WTC11 (cell line): Measurements from ENCODE around the gene SDC4.

ENCODE experiments used
- ESRRA ChIP-seq: sonication (generic); formaldehyde crosslinking; IDR thresholded peaks from 2 replicates; pipeline ENCODE4 v1.8.1; 2022; ENCODE audit warnings: mild to moderate bottlenecking, missing genetic modification reagents, borderline replicate concordance
- OVOL2 ChIP-seq: fragments of 250-450 bp; sonication (Bioruptor Pico); IDR thresholded peaks from 2 replicates; pipeline ENCODE4 v1.9.0; 2021; ENCODE audit warnings: mild to moderate bottlenecking, borderline replicate concordance
- SP1 ChIP-seq: sonication (generic); formaldehyde crosslinking; conservative IDR thresholded peaks from 2 replicates; pipeline ENCODE4 v1.8.1; 2022; ENCODE audit warnings: missing genetic modification reagents
- TP53 ChIP-seq: sonication (generic); formaldehyde crosslinking; IDR thresholded peaks from 2 replicates; pipeline ENCODE4 v1.8.1; 2023; ENCODE audit warnings: mild to moderate bottlenecking, missing genetic modification reagents
- ZNF423 ChIP-seq: fragments of 250-450 bp; sonication (Bioruptor Pico); IDR thresholded peaks from 2 replicates; pipeline ENCODE4 v2.1.2; 2022; ENCODE audit warnings: mild to moderate bottlenecking, moderate library complexity
- TF ChIP-seq, protein P1 (sequence below): fragments of 200-600 bp; IDR thresholded peaks from 2 replicates; pipeline ENCODE4 v1.8.0; 2022; ENCODE audit warnings: antibody characterized with exemption
- TF ChIP-seq, protein P2 (sequence below): sonication (generic); formaldehyde crosslinking; IDR thresholded peaks from 2 replicates; pipeline ENCODE4 v1.8.1; 2023; ENCODE audit warnings: mild to moderate bottlenecking, missing genetic modification reagents, moderate library complexity
- TF ChIP-seq, protein P3 (sequence below): sonication (generic); formaldehyde crosslinking; IDR thresholded peaks from 2 replicates; pipeline ENCODE4 v1.8.1; 2023; ENCODE audit warnings: mild to moderate bottlenecking, moderate library complexity, missing genetic modification reagents
- TF ChIP-seq, protein P4 (sequence below): sonication (generic); formaldehyde crosslinking; IDR thresholded peaks from 2 replicates; pipeline ENCODE4 v1.8.0; 2022; ENCODE audit warnings: mild to moderate bottlenecking, missing genetic modification reagents
- TF ChIP-seq, protein P5 (sequence below): sonication (generic); formaldehyde crosslinking; IDR thresholded peaks from 2 replicates; pipeline ENCODE4 v1.8.1; 2022; ENCODE audit warnings: low read depth, mild to moderate bottlenecking, moderate library complexity, missing genetic modification reagents, borderline replicate concordance

DNA sequence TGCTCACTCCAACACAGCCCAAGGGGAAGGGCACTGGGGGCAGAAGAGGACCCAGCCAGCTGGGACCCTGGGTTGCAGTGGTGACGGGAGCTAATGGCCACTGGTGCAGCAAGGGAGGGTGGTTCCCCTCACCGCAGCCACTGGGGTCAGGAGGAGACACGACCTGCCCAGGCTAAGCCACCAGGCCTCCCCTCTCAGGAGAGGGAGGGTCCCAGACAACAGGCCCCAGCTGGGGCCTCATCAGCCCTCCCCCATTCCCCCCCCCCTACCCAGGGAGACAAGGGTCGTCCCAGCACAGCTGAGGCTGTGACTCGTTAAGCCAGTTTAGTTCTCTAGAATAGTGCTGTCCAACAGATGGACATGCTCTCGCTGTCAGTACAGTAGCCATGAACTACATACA is 22.9 kb downstream of the SDC4 start:
- TF ChIP-seq, protein P1, sequence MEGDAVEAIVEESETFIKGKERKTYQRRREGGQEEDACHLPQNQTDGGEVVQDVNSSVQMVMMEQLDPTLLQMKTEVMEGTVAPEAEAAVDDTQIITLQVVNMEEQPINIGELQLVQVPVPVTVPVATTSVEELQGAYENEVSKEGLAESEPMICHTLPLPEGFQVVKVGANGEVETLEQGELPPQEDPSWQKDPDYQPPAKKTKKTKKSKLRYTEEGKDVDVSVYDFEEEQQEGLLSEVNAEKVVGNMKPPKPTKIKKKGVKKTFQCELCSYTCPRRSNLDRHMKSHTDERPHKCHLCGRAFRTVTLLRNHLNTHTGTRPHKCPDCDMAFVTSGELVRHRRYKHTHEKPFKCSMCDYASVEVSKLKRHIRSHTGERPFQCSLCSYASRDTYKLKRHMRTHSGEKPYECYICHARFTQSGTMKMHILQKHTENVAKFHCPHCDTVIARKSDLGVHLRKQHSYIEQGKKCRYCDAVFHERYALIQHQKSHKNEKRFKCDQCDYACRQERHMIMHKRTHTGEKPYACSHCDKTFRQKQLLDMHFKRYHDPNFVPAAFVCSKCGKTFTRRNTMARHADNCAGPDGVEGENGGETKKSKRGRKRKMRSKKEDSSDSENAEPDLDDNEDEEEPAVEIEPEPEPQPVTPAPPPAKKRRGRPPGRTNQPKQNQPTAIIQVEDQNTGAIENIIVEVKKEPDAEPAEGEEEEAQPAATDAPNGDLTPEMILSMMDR, result no peak
- TF ChIP-seq ESRRA (CRISPR knock-in tag) (no peak), ZNF423 (CRISPR knock-in tag) (no peak), SP1 (no peak), TP53 (CRISPR knock-in tag) (no peak), OVOL2 (CRISPR knock-in tag) (no peak)
- TF ChIP-seq, protein P2, sequence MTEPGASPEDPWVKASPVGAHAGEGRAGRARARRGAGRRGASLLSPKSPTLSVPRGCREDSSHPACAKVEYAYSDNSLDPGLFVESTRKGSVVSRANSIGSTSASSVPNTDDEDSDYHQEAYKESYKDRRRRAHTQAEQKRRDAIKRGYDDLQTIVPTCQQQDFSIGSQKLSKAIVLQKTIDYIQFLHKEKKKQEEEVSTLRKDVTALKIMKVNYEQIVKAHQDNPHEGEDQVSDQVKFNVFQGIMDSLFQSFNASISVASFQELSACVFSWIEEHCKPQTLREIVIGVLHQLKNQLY (CRISPR knock-in tag), result no peak
- TF ChIP-seq, protein P3, sequence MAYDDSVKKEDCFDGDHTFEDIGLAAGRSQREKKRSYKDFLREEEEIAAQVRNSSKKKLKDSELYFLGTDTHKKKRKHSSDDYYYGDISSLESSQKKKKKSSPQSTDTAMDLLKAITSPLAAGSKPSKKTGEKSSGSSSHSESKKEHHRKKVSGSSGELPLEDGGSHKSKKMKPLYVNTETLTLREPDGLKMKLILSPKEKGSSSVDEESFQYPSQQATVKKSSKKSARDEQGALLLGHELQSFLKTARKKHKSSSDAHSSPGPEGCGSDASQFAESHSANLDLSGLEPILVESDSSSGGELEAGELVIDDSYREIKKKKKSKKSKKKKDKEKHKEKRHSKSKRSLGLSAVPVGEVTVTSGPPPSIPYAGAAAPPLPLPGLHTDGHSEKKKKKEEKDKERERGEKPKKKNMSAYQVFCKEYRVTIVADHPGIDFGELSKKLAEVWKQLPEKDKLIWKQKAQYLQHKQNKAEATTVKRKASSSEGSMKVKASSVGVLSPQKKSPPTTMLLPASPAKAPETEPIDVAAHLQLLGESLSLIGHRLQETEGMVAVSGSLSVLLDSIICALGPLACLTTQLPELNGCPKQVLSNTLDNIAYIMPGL (CRISPR knock-in tag), result no peak
- TF ChIP-seq, protein P4, sequence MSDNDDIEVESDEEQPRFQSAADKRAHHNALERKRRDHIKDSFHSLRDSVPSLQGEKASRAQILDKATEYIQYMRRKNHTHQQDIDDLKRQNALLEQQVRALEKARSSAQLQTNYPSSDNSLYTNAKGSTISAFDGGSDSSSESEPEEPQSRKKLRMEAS (CRISPR knock-in tag), result no peak
- TF ChIP-seq, protein P5, sequence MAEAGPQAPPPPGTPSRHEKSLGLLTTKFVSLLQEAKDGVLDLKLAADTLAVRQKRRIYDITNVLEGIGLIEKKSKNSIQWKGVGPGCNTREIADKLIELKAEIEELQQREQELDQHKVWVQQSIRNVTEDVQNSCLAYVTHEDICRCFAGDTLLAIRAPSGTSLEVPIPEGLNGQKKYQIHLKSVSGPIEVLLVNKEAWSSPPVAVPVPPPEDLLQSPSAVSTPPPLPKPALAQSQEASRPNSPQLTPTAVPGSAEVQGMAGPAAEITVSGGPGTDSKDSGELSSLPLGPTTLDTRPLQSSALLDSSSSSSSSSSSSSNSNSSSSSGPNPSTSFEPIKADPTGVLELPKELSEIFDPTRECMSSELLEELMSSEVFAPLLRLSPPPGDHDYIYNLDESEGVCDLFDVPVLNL, result no peak
